ENCODE results near the gene PRKAR2B.
"Not testable (repeated sequence)": the region's sequence is repeated elsewhere in the genome, so short reads cannot be mapped to it uniquely, and the experiment has no call there.

PRKAR2B gene

DNA sequence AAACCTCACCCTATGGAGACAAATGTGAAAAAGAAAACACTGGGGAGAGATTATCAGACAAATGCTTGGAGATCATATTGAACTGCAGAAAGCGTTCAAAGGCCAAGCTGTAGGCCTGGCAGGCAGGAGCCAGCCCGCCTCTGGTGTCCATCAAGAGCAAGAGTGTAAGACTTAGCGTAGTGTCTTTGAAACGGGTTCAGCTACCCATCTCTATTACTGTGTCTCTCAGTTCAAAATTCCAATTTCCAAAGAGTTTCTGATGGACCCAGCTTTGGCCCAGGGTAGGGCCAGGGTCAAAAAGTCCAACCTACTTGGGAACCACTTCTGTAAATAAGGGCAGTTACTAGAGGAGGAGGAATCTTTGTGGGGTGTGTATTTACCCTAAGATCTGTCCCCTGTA, 78.9 kb downstream of the PRKAR2B start:
- Histone ChIP-seq H3K27ac (ENCODE audit: low read depth, low read length) (no peak overlapping the region), H3K9me3 (ENCODE audit: control insufficient read depth, insufficient read depth, low read depth, low read length) (no peaks in the 10 kb centered on the region), H3K4me1 (ENCODE audit: control insufficient read depth, insufficient read depth, low read length) (peaks cover 4% of the 10 kb centered on the region; the same call in 1 of the 2 replicates), H3K27me3 (ENCODE audit: control insufficient read depth, insufficient read depth, low read length) (no peaks in the 10 kb centered on the region), H3K36me3 (ENCODE audit: control insufficient read depth, insufficient read depth, low read length) (no peaks in the 10 kb centered on the region), H3K4me3 (ENCODE audit: low read depth, low read length) (no peak overlapping the region), H3K9ac (ENCODE audit: low read length) (no peak overlapping the region)

DNA sequence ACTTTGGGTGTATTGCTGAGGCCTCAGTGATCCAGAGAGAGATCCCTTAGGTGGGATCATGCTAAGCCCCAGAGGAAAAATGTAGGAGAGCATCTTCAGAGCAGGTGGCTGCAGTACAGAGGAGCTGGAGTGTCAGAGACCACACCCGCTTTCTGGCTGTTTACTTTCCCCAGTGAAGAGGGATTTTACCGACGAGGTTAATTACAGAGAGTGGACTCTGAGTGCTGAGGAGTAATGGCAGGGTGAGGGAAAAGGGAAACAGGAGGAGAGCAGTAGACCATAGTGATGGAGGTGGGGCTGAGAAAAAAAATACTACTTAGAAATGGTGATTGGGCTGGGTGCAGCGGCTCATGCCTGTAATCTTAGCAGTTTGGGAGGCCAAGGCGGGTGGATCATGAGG, 81.0 kb downstream of the PRKAR2B start:
- no peak overlapping the region for H3K9ac ChIP-seq (ENCODE audit: low read length)
- H3K4me3 ChIP-seq (ENCODE audit: low read depth, low read length) = no peak overlapping the region
- H3K4me1 ChIP-seq (ENCODE audit: control insufficient read depth, insufficient read depth, low read length) = no peaks in the 10 kb centered on the region
- no peaks in the 10 kb centered on the region for H3K27me3 ChIP-seq (ENCODE audit: control insufficient read depth, insufficient read depth, low read length)
- H3K27ac ChIP-seq (ENCODE audit: low read depth, low read length) = no peak overlapping the region
- no peaks in the 10 kb centered on the region for H3K9me3 ChIP-seq (ENCODE audit: control insufficient read depth, insufficient read depth, low read depth, low read length)
- H3K36me3 ChIP-seq (ENCODE audit: control insufficient read depth, insufficient read depth, low read length) = no peaks in the 10 kb centered on the region

DNA sequence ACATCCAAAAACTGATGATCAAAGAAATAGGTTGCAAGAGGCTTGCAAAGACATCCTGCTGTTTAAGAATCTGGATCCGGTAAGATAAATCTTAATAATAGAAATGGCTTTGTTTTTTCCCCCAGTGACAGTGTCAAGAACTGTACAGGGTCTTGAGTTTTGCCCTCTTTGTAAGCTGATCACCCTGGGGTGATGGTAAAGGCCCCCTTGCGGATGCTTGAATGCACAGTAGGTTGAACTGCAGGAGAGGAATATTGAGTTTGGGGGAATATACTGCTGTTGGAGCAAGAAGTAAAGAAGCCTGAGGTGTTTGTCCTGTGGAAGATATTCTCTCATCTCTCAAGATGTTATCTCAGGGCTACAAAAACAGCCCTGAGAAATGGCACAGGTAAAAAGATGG, 83.7 kb downstream of the PRKAR2B start:
- Histone ChIP-seq H3K9me3 (ENCODE audit: control insufficient read depth, insufficient read depth, low read depth, low read length) (no peaks in the 10 kb centered on the region), H3K27me3 (ENCODE audit: control insufficient read depth, insufficient read depth, low read length) (no peaks in the 10 kb centered on the region), H3K36me3 (ENCODE audit: control insufficient read depth, insufficient read depth, low read length) (no peaks in the 10 kb centered on the region), H3K4me1 (ENCODE audit: control insufficient read depth, insufficient read depth, low read length) (peaks cover 10% of the 10 kb centered on the region), H3K9ac (ENCODE audit: low read length) (no peak overlapping the region), H3K27ac (ENCODE audit: low read depth, low read length) (no peak overlapping the region), H3K4me3 (ENCODE audit: low read depth, low read length) (no peak overlapping the region)

DNA sequence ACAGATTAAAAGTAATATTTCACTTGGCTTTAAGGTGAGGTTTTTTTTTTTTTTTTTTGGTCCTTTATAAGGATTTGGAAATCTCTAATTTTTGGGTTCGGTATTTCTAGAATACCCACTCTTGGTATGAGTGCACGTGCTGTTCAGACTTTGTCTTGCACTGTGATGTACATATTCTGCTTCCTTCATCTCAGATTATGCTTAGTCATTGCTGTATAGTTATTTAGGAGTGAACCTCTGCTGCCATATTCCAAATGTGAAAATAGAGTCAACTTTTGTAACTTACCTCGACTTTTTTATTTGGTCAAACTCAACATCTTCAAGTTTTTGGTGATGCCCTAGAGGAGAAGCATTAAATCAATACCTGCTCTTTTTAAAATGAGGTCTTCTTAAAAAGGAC, 84.2 kb downstream of the PRKAR2B start:
- Histone ChIP-seq H3K36me3 (ENCODE audit: control insufficient read depth, insufficient read depth, low read length) (no peaks in the 10 kb centered on the region), H3K4me3 (ENCODE audit: low read depth, low read length) (no peak overlapping the region), H3K4me1 (ENCODE audit: control insufficient read depth, insufficient read depth, low read length) (peaks cover 10% of the 10 kb centered on the region), H3K9ac (ENCODE audit: low read length) (no peak overlapping the region), H3K27ac (ENCODE audit: low read depth, low read length) (no peak overlapping the region), H3K9me3 (ENCODE audit: control insufficient read depth, insufficient read depth, low read depth, low read length) (no peaks in the 10 kb centered on the region), H3K27me3 (ENCODE audit: control insufficient read depth, insufficient read depth, low read length) (no peaks in the 10 kb centered on the region)

DNA sequence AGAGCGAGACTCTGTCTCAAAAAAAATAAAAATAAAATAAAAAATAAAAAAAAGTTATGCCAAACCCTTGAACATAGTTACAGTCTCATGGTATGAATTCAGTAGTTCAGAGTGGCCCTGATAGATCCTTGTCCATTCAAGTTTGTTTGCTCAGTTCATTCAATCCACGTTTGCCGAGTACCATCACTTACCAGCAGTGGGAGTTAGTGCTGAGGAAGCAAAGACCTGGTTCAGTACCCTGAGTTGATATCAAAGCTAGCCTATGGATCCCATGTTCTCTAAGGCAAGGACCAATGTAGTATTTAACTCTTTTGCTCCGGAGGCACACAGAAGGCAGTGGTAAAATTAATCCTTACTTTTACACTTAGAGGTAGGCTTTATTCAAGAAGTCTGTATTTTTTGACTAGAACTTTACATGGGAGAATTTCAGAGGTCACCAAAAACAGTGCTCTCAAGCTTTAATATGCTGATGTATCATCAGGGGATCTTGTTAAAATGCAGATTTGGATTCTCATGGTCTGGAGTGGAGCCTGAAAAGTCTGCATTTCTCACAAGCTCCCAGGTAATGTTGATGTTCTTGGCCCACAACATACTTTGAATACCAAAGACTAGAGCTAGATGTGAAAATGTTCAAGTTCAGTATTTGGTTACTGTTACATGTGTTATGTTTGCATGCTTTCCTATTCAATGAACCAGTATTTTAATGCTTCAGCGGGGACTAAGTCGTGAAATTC, 86.1 kb downstream of the PRKAR2B start:
- Histone ChIP-seq H3K4me1 (ENCODE audit: control insufficient read depth, insufficient read depth, low read length) (peaks cover 10% of the 10 kb centered on the region), H3K9me3 (ENCODE audit: control insufficient read depth, insufficient read depth, low read depth, low read length) (peaks cover 3% of the 10 kb centered on the region; the same call in 1 of the 2 replicates), H3K27ac (ENCODE audit: low read depth, low read length) (no peak overlapping the region), H3K9ac (ENCODE audit: low read length) (no peak overlapping the region), H3K36me3 (ENCODE audit: control insufficient read depth, insufficient read depth, low read length) (no peaks in the 10 kb centered on the region), H3K4me3 (ENCODE audit: low read depth, low read length) (peak overlapping the region; percentile 25; the same call in 1 of the 2 replicates), H3K27me3 (ENCODE audit: control insufficient read depth, insufficient read depth, low read length) (no peaks in the 10 kb centered on the region)

DNA sequence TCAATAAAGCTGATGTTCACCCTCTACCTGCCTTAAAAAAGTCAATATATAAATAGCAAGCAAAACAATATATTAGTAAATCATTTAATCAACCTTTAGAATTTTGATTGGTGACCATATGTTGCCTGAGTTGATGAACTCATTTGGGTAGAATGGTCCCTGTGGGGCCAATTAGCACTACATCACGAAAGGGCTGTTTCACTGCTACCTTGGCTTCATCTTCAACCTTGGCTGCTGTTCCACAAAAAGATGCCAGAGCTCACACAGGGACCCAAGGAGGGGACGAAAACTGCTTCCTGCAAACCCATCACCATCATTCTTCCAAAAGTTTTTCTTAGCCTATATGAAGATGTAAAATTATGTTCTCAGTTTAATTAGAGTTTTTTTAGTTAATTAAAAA, 88.9 kb downstream of the PRKAR2B start:
- Histone ChIP-seq H3K9ac (ENCODE audit: low read length) (no peak overlapping the region), H3K4me3 (ENCODE audit: low read depth, low read length) (no peak overlapping the region), H3K27me3 (ENCODE audit: control insufficient read depth, insufficient read depth, low read length) (no peaks in the 10 kb centered on the region), H3K36me3 (ENCODE audit: control insufficient read depth, insufficient read depth, low read length) (no peaks in the 10 kb centered on the region), H3K9me3 (ENCODE audit: control insufficient read depth, insufficient read depth, low read depth, low read length) (peaks cover 3% of the 10 kb centered on the region; the same call in 1 of the 2 replicates), H3K4me1 (ENCODE audit: control insufficient read depth, insufficient read depth, low read length) (peaks cover 10% of the 10 kb centered on the region), H3K27ac (ENCODE audit: low read depth, low read length) (no peak overlapping the region)

DNA sequence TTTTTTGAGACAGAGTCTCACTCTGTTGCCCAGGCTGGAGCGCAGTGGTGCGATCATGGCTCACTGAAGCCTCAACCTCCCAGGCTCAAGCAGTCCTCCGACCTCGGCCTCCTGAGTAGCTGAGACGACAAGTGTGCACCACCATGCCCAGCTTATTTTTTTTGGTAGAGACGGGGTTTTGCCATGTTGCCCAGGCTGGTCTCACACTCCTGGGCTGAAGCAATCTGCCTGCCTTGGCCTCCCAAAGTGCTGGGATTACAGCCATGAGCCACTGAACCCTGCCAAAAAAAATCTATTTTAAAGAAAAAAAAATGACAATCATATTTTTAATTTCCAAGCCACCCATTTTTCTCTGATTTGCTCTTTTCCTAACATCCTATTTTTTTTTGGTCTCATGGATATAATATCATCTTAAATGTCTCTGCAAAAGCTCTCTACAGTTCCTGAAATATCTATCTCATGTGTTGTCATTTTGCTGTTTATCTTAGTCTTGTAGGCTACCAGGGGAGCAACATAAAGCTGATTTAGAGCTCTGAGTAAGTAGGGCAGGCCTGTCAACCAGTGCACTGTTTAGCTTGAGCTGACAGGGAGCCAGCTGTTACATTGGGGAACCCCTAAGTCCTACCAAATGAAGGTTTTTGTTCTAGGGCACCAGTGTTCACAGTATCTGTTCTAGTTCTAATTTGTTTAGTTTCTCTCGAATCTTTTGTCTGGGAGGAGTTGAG, 94.4 kb downstream of the PRKAR2B start:
- H3K27me3 ChIP-seq (ENCODE audit: control insufficient read depth, insufficient read depth, low read length) = no peaks in the 10 kb centered on the region
- no peak overlapping the region for H3K27ac ChIP-seq (ENCODE audit: low read depth, low read length)
- H3K9me3 ChIP-seq (ENCODE audit: control insufficient read depth, insufficient read depth, low read depth, low read length) = peaks cover 3% of the 10 kb centered on the region; the same call in 1 of the 2 replicates
- H3K4me1 ChIP-seq (ENCODE audit: control insufficient read depth, insufficient read depth, low read length) = no peaks in the 10 kb centered on the region
- H3K4me3 ChIP-seq (ENCODE audit: low read depth, low read length) = no peak overlapping the region
- no peak overlapping the region for H3K9ac ChIP-seq (ENCODE audit: low read length)
- H3K36me3 ChIP-seq (ENCODE audit: control insufficient read depth, insufficient read depth, low read length) = no peaks in the 10 kb centered on the region

DNA sequence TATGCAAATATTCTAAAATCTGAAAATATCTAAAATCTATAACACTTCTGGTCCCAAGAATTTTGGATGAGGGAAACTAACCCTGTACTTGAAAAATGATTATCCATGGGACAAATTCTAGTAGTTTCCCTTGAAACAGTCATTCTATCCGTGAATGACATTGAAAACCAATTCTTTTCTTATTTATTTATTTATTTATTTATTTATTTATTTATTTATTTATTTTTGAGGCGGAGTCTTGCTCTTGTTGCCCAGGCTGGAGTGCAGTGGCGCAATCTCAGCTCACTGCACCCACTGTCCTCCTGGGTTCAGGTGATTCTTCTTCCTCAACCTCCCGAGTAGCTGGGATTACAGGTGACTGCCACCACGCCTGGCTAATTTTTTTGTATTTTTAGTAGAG, 99.4 kb downstream of the PRKAR2B start:
- H3K9ac ChIP-seq (ENCODE audit: low read length); H3K9me3 ChIP-seq (ENCODE audit: control insufficient read depth, insufficient read depth, low read depth, low read length); H3K36me3 ChIP-seq (ENCODE audit: control insufficient read depth, insufficient read depth, low read length); H3K4me3 ChIP-seq (ENCODE audit: low read depth, low read length); H3K27ac ChIP-seq (ENCODE audit: low read depth, low read length); H3K27me3 ChIP-seq (ENCODE audit: control insufficient read depth, insufficient read depth, low read length): not testable (repeated sequence)
- peaks cover 12% of the 10 kb centered on the region for H3K4me1 ChIP-seq (ENCODE audit: control insufficient read depth, insufficient read depth, low read length)

DNA sequence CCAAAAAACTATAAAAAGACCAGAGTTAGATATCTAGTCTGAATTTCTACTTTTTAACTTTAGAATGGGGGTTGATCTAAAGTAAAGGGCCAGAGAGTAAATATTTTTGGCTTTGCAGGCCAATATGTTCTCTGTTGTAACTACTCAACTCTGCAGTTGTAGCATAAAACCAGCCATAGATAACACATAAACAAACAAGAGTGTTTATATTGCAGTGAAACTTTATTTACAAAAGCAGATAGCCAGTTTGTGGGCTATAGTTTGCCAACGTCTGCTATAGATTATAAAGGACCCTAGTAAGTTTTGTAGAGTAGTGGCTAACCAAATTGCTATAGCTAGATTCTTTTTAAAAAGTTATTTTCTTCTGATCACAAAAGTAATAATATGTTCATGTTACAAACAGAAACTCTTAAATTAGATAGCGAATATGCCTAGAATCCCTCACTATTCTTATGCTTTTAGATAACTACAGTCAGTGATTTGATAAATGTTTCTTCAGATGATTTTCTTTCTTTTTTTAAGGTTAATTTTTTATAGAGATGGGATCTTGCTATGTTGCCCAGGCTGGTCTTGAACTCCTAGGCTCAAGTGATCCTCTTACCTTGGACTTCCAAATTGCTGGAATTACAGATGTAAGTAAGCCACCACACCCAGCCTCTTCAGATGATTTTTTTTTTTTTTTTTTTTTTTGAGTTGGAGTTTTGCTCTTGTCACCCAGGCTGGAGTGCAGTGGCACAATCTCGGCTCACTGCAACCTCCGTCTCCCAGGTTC, 100.7 kb downstream of the PRKAR2B start:
- Histone ChIP-seq H3K4me3 (ENCODE audit: low read depth, low read length) (no peak overlapping the region), H3K9ac (ENCODE audit: low read length) (no peak overlapping the region), H3K27me3 (ENCODE audit: control insufficient read depth, insufficient read depth, low read length) (no peaks in the 10 kb centered on the region), H3K4me1 (ENCODE audit: control insufficient read depth, insufficient read depth, low read length) (peaks cover 12% of the 10 kb centered on the region), H3K9me3 (ENCODE audit: control insufficient read depth, insufficient read depth, low read depth, low read length) (no peaks in the 10 kb centered on the region), H3K36me3 (ENCODE audit: control insufficient read depth, insufficient read depth, low read length) (no peaks in the 10 kb centered on the region), H3K27ac (ENCODE audit: low read depth, low read length) (no peak overlapping the region)

DNA sequence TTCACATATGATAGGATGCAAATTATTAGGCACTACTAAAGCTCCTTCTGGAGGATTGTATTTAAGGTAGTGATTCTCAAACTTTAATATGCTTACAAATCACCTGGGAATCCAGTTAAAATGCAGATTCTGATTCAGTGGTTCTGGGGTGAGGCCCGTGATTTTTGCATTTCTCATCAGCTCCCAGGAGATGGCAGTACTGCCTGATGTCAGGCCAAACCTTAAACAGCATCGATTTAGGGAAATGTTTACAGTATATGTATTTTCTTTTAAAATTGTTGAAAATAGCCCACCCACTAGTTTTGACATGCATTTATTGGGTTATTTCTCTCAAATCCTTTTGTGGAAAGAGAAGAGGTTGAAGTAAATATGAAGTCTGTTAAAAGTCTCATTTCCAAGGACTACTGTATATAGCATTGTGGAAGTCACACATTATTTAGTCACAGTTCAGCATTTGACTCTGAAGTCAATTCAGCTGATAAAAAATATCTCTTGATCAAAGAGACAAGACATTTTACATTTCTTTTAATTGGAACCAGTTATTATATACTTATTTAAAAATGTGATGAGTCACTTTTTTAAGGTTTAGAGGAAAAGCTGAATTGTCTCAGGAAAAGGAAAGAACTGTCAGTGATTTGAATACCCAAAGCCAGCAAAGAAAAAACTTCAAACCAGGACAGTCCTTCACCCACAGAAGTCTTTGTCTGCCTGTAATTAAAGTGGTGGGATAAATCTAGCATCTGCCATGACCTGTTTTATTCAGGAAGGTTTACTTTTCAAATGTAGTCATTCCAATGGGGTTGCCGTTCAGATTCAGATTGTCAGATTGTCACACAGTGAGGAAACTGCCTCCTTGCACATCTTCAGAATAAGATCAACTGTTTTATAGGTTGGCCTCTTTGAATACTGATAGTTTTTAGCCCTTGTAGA, 103.2 kb downstream of the PRKAR2B start:
- Histone ChIP-seq H3K36me3 (ENCODE audit: control insufficient read depth, insufficient read depth, low read length) (no peaks in the 10 kb centered on the region), H3K9me3 (ENCODE audit: control insufficient read depth, insufficient read depth, low read depth, low read length) (no peaks in the 10 kb centered on the region), H3K4me1 (ENCODE audit: control insufficient read depth, insufficient read depth, low read length) (peaks cover 12% of the 10 kb centered on the region), H3K27ac (ENCODE audit: low read depth, low read length) (no peak overlapping the region), H3K9ac (ENCODE audit: low read length) (peak overlapping the region; percentile 37), H3K4me3 (ENCODE audit: low read depth, low read length) (no peak overlapping the region), H3K27me3 (ENCODE audit: control insufficient read depth, insufficient read depth, low read length) (no peaks in the 10 kb centered on the region)
